GM19395 (cell line): ENCODE data around the gene POTEH.
"Not testable (repeated sequence)": the region's sequence is repeated elsewhere in the genome, so short reads cannot be mapped to it uniquely, and the experiment has no call there.

Experiments
- ATAC-seq: cut with Tn5 transposase; IDR thresholded peaks from one replicate; pipeline ENCODE4 v1.9.1; 2021; ENCODE audit warnings: mild to moderate bottlenecking, moderate library complexity; ENCODE audit not compliant: unreplicated experiment

The POTEH gene

GRCh38 chr22:15689749-15690125 lies at the start of gene POTEH:
Gene POTEH, plus strand, starts transcription at chr22:15690026. Its CDS starts 52 bp downstream, at chr22:15690078.
- not testable (repeated sequence) for ATAC-seq

- ATAC-seq, result not testable (repeated sequence)
Observed at GRCh38 chr22:15642288-15642861, 47.5 kb upstream of the POTEH start.

- ATAC-seq, result not testable (repeated sequence)
Observed at GRCh38 chr22:15651954-15652353, 37.9 kb upstream of the POTEH start.

- not testable (repeated sequence) for ATAC-seq
Observed at GRCh38 chr22:15652738-15653137, 37.1 kb upstream of the POTEH start.

GRCh38 chr22:15653241-15653640 lies 36.6 kb upstream of the POTEH start:
- not testable (repeated sequence) for ATAC-seq

DNA sequence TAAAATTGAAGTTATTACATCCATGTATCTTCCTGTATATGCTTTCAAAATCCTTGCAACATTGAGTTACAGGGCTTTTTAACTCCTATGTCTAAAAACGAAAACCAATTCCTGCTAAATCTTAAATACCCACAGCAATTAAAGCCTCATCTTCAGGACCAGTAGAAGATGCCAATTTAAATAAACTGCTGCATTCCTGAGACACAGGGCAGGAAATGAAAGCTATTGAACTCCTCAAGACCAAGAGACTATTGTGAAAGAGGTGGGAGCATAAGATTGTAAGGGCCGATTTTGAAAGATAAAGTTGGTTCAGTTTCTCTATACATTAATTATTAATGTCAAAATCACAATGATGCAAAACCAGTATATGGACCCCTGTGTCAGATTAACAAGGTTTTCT lies 28.7 kb upstream of the POTEH start:
- ATAC-seq, result not testable (repeated sequence)

- ATAC-seq, result not testable (repeated sequence)
Observed at GRCh38 chr22:15664682-15665081, 25.1 kb upstream of the POTEH start.

- ATAC-seq, result not testable (repeated sequence)
Observed at GRCh38 chr22:15665478-15665877, 24.3 kb upstream of the POTEH start.

GRCh38 chr22:15669430-15669829 lies 20.4 kb upstream of the POTEH start:
- ATAC-seq, result not testable (repeated sequence)

DNA sequence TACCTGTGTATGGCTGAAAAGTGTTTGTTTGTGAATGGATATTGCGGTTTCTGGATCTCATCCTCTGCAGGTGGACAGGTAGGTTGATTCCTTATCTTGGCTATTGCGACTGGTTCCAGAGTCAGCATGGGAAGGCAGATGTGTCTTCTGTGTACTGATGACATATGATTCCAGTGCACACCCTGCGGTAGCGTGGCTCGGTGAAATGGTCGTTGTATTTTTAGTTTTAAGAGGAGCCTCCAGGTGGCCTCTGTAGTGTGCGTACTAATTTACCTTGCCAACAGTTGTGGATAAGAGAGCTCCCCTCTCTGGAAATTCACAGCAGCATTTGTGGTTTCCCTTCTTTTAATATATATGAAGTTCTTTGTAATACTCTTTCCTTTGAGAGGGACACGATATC lies 10.1 kb upstream of the POTEH start:
- ATAC-seq, result not testable (repeated sequence)

GRCh38 chr22:15684115-15684514 lies 5.7 kb upstream of the POTEH start:
- not testable (repeated sequence) for ATAC-seq

- peak; percentile 77 for ATAC-seq
Observed at GRCh38 chr22:15684695-15685094, 5.1 kb upstream of the POTEH start.

GRCh38 chr22:15685641-15686040 lies 4.2 kb upstream of the POTEH start:
- ATAC-seq, result not testable (repeated sequence)

GRCh38 chr22:15687086-15687485 lies 2.7 kb upstream of the POTEH start:
- ATAC-seq, result not testable (repeated sequence)

- not testable (repeated sequence) for ATAC-seq
Observed at GRCh38 chr22:15687676-15688075, 2.1 kb upstream of the POTEH start.

GRCh38 chr22:15688090-15688489 lies 1.7 kb upstream of the POTEH start:
- ATAC-seq, result not testable (repeated sequence)

DNA sequence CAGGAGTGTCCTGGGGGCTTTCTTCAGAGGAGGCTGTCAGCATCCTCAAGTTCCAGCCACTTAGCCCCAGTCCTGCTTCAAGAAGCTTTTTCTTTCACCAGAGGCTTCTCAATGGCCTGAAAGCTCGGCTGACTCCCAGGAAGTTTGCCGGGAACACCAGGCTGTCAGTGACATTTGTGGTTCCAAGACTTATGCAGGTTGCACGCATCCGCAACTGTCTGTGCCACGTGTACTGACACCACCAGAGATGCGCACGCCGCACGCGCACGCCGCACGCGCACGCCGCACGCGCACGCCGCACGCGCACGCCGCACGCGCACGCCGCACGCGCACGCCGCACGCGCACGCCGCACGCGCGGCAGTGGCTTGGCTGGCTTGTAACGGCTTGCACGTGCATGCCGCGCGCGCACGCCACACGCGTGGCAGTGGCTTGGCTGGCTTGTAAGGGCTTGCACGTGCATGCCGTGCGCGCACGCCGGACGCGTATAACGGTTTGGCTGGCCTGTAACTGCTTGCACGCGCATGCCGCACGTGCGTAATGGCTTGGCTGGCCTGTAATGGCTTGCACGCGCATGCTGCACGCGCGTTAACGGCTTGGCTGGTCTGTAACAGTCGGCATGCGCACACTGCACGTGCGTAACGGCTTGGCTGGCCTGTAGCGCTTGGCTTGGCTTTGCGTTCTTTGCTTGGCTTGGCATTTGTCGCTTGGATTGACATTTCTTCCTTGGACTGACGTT lies 646 bp upstream of the POTEH start:
- not testable (repeated sequence) for ATAC-seq

DNA sequence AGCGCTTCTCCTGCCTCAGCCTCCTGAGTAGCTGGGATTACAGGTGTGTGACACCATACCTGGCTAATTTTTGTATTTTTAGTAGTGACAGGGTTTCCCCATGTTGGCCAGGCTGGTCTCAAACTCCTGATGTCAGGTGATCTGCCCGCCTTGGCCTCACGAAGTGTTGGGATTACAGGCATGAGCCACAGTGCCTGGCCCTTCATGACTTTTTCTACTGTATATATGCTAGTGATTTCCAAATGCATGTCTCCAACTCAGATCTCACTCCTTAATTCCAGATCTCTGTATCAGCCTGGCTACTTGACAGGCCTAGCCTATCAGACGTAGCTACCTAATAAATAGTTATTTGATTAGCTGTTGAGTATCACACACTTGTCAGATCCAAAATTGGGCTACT lies 23.8 kb downstream of the POTEH start:
- ATAC-seq, result not testable (repeated sequence)

- not testable (repeated sequence) for ATAC-seq
Observed at GRCh38 chr22:15714125-15714524, 24.3 kb downstream of the POTEH start.

GRCh38 chr22:15721884-15722283 lies 32.1 kb downstream of the POTEH start:
- not testable (repeated sequence) for ATAC-seq

DNA sequence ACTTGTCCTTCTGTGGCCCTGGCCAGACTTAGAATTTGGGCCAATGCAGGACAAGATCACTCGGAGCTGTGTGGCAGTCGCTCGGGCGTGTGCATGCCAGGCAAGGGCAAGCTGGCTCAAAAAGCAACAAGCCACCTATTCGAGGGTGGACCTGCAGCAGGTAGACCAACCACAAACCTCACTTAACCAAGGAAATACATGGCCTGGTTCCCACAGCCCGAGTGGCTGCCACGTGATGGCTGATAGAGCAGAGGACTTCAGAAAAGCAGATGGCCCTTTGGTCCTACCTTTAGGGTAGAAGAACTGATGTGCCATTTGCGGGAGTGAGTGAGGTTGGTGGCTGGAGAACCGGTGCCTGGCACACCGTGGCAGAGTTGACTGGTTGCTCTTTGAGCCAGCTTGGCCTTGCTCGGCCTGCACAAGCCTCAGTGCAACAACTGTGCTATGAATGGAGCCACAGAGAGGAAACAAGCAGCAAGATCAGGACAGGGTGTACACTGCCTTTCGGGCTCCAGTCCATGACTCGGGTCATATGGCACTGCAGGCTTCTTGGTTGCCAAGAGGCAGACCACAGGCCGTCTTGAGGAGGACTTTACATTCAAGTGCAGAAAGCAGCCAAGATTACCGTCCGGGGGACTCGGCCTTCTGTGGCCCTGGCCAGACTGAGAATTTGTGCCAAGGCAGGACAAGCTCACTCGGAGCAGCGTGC lies 39.5 kb downstream of the POTEH start:
- not testable (repeated sequence) for ATAC-seq

- ATAC-seq, result not testable (repeated sequence)
Observed at GRCh38 chr22:15731023-15731422, 41.2 kb downstream of the POTEH start.
